ENCODE data around the gene PDE4D.

DNA sequence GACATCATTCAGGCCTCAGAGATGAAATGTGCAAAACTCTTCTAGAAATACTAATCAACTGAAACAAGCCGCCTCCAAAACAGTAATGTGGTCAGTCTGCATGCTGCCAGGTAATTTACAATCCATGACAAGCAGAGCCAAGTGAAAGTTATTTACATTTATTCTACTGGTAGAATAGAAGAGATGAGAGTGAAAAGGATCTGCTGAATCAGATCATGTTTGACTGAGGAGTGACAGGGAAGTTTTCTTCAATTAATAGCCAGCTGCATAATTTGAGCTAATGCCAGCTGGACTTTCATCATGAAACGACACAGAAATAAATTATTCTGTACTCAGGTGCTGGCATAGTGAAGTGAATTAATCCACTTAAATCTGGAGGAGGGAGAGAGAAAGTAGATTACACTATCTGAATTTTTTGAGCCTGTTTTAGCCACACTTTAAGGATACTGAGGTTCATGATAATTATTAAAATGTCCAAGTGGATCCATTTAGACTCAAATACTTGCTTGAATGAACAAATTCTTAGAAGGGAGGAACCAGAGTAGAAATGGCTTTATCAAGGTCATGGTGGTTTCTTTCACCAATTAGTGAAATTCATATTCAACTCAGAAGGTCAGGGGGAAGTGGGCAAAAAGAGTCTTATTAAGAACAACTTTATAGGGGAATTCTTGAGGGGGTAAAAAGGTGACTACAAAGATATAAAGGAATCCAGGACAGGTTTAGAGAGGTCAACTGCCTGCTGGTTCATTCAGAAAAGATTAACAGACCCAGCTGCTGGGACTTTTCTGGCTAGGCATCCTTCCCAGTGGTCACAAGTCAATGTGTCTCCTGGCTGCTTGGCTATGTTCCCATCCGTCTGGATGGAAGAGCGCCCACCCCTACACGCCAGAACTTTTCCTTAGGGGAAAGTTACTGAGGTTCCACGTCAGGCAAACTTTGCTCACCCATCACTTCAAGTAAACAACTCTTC is 350.4 kb downstream of the PDE4D start:
- TF ChIP-seq, protein P1, sequence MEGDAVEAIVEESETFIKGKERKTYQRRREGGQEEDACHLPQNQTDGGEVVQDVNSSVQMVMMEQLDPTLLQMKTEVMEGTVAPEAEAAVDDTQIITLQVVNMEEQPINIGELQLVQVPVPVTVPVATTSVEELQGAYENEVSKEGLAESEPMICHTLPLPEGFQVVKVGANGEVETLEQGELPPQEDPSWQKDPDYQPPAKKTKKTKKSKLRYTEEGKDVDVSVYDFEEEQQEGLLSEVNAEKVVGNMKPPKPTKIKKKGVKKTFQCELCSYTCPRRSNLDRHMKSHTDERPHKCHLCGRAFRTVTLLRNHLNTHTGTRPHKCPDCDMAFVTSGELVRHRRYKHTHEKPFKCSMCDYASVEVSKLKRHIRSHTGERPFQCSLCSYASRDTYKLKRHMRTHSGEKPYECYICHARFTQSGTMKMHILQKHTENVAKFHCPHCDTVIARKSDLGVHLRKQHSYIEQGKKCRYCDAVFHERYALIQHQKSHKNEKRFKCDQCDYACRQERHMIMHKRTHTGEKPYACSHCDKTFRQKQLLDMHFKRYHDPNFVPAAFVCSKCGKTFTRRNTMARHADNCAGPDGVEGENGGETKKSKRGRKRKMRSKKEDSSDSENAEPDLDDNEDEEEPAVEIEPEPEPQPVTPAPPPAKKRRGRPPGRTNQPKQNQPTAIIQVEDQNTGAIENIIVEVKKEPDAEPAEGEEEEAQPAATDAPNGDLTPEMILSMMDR (IDR thresholded peaks at IDR 0.05) = no peak
- no peak for TF ChIP-seq POLR2A (IDR thresholded peaks at IDR 0.05)
